Adrenal gland (tissue), 5 donors: ENCODE measurements around the gene SSTR4.

Experiments used
- CTCF ChIP-seq, 6 experiments: fragments of 450-650 bp in 4 of 6; fragments of 200-600 bp in 2 of 6; sonication (generic) in 1 of 6; IDR thresholded peaks; 1 replicate in 5 of 6; 2 replicates in 1 of 6; pipeline versions ENCODE4 v1.5.1 to v1.8.0; 2016 to 2021; ENCODE audit warnings: antibody characterized with exemption in 6 of 6, mild to moderate bottlenecking in 2 of 6, moderate library complexity in 1 of 6
- POLR2A ChIP-seq, 2 donors: fragments of 450-650 bp; IDR thresholded peaks; one replicate each; pipeline ENCODE4 v1.6.1; 2017; ENCODE audit warnings: antibody characterized with exemption in 2 of 2, mild to moderate bottlenecking in 2 of 2, moderate library complexity in 1 of 2
- donor health status: DM: no; HTN: no; CAD: no.

GRCh38 chr20:23027721-23028120, 7.4 kb upstream of the SSTR4 start:
- TF ChIP-seq POLR2A (IDR thresholded peaks at IDR 0.05) (no peak), CTCF (IDR thresholded peaks at IDR 0.05) (no peak)
